Fibroblast of lung (primary cell): Measurements from ENCODE around the gene SEMA3B.

Source experiments
- CTCF ChIP-seq, 2 donors: IDR thresholded peaks in 1 of 2; conservative IDR thresholded peaks in 1 of 2; 1 replicate in 1 of 2; 2 replicates in 1 of 2; pipeline ENCODE4 v1.5.1; 2011 to 2012; ENCODE audit warnings: low read length in 2 of 2, control low read depth in 1 of 2, inconsistent platforms in 1 of 2, low read depth in 1 of 2, mild to moderate bottlenecking in 1 of 2
- EZH2 ChIP-seq: IDR thresholded peaks from 2 replicates; pipeline ENCODE4 v1.5.1; 2012; ENCODE audit warnings: low read length, control low read depth, mild to moderate bottlenecking; ENCODE audit errors: missing control alignments

GRCh38 chr3:50229490-50229889 is 39.5 kb upstream of the SEMA3B start:
- TF ChIP-seq CTCF (conservative IDR thresholded peaks at IDR 0.05 in 1 of 2, IDR thresholded peaks at IDR 0.05 in 1 of 2; ENCODE audit: low read depth in 1 of 2, low read length in 2 of 2) (no peak), EZH2 (no peak)
